SJSA1 (cell line): ENCODE data around the gene PCNT. TPM values are rescaled to one million over a fixed set of nuclear protein-coding genes. Genes with fewer than 3 reads are reported as not detected.
A peak's percentile ranks its signal among the peaks of the same experiment; 100 is the strongest.

Experiments
- DNase-seq, 2 experiments: peaks; one replicate each; pipeline ENCODE4 v3.0.0-alpha.2; 2015 to 2020; ENCODE audit warnings: low spot score in 2 of 2, low read depth in 1 of 2
- H3K27ac ChIP-seq: fragments of 250-450 bp; sonication (Bioruptor Pico); 2 replicates; pipeline ENCODE4 v1.5.1; 2020; ENCODE audit warnings: mild to moderate bottlenecking, moderate library complexity
- H3K27me3 ChIP-seq: fragments of 250-450 bp; sonication (Bioruptor Pico); replicated peaks from 2 replicates; pipeline ENCODE4 v1.5.1; 2020; ENCODE audit warnings: mild to moderate bottlenecking, moderate library complexity
- H3K36me3 ChIP-seq: fragments of 250-450 bp; sonication (Bioruptor Pico); 2 replicates; pipeline ENCODE4 v1.5.1; 2020; ENCODE audit warnings: mild to moderate bottlenecking
- H3K4me1 ChIP-seq: fragments of 250-450 bp; sonication (Bioruptor Pico); replicated peaks from 2 replicates; pipeline ENCODE4 v1.6.1; 2021; ENCODE audit warnings: mild to moderate bottlenecking
- H3K4me3 ChIP-seq: fragments of 250-450 bp; sonication (Bioruptor Pico); 2 replicates; pipeline ENCODE4 v1.5.1; 2020; ENCODE audit warnings: mild to moderate bottlenecking
- H3K9me3 ChIP-seq: fragments of 250-450 bp; sonication (Bioruptor Pico); replicated peaks from 2 replicates; pipeline ENCODE4 v1.5.1; 2020; ENCODE audit warnings: mild to moderate bottlenecking
- total RNA-seq: library from RNA; depleted of rRNA; stranded (reverse); fragments of >200 nt; shearing (Covaris generic); gene quantifications from 2 replicates; pipeline ENCODE4 v1.2.3, GENCODE V29; 2014; rRNA removed

Gene PCNT, protein sequence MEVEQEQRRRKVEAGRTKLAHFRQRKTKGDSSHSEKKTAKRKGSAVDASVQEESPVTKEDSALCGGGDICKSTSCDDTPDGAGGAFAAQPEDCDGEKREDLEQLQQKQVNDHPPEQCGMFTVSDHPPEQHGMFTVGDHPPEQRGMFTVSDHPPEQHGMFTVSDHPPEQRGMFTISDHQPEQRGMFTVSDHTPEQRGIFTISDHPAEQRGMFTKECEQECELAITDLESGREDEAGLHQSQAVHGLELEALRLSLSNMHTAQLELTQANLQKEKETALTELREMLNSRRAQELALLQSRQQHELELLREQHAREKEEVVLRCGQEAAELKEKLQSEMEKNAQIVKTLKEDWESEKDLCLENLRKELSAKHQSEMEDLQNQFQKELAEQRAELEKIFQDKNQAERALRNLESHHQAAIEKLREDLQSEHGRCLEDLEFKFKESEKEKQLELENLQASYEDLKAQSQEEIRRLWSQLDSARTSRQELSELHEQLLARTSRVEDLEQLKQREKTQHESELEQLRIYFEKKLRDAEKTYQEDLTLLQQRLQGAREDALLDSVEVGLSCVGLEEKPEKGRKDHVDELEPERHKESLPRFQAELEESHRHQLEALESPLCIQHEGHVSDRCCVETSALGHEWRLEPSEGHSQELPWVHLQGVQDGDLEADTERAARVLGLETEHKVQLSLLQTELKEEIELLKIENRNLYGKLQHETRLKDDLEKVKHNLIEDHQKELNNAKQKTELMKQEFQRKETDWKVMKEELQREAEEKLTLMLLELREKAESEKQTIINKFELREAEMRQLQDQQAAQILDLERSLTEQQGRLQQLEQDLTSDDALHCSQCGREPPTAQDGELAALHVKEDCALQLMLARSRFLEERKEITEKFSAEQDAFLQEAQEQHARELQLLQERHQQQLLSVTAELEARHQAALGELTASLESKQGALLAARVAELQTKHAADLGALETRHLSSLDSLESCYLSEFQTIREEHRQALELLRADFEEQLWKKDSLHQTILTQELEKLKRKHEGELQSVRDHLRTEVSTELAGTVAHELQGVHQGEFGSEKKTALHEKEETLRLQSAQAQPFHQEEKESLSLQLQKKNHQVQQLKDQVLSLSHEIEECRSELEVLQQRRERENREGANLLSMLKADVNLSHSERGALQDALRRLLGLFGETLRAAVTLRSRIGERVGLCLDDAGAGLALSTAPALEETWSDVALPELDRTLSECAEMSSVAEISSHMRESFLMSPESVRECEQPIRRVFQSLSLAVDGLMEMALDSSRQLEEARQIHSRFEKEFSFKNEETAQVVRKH (N-terminal part only)
- 48.0 and 57.3 TPM in 2 replicates for total RNA-seq

DNA sequence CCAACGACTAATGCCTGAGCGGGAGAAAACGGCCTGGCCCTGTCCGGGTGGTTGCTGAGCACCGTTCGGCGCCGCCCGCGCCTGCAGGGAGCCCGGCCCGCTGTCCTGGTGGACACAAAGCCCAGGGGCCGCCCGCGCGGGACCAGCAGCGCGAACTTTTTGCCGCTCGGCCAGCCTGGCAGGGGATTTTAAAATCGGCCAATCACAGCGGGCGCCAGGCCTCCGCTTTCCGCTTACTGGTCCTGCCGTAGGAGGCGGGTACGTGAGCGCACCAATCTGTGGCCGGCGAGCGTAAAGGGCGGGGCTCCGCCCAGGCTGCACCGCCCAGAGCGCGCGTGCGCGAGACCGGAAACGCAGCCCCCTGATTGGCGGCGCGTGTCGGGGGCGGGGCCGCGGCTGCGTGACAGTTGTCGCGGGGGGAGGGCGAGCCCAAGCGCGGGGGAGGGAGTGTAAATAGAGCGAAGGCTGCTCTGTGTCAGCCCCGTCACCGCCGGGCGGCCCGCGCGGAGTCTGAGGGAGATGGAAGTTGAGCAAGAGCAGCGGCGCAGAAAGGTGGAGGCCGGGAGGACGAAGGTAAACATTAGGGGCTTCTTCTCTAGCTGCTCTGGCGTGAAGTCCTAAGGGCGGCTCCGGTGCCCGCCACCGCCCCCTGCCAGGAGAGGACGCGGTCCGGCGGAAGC, at the start of gene PCNT, which contains the start of gene C21orf58:
PCNT (plus strand) TSS at position 447 of the 680 bp plus-strand sequence; CDS start at position 520, 73 bp downstream.
C21orf58 (minus strand) TSS at position 161 of the 680 bp plus-strand sequence. CDS start 1,132 bp downstream, outside the sequence.
- peak within 1 kb of the TSS; percentile 93 for H3K4me3 ChIP-seq
- H3K4me1 ChIP-seq: peaks cover 45% of the 10 kb centered on the region
- DNase-seq: peak; percentile 96 to 99
- peaks cover 77% of the 10 kb centered on the region for H3K36me3 ChIP-seq
- H3K27ac ChIP-seq: peak within 1 kb of the TSS; percentile 98
- H3K27me3 ChIP-seq: no peaks in the 10 kb centered on the region
- peaks cover 4% of the 10 kb centered on the region; the same call in 1 of the 2 replicates for H3K9me3 ChIP-seq

DNA sequence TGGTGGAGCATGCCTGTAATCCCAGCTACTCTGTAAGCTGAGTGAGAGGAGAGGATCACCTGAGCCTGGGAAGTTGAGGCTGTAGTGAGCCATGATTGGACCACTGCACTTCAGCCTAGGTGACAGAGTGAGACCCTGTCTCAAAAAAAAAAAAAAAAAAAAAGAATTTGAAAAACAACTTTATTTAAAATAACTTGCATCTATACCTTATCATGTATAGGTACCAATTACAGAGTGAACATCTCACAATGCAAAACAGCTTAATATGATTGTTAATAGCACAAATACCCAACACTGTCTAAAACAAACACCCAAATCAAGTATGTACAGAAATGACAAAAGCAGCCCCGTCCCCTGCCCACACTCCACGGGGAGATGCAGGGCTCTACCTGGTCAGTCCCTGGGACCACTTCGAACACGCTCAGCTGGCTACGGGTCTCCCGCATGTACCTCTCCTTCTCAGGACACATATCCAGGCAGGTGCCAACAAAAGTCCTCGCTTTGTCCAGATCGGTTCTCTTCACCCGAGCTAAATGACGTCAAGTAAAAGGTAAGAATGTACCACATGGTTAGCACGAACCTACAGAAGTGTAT, 49.1 kb upstream of the PCNT start:
- Histone ChIP-seq H3K4me3 (no peak overlapping the region), H3K27me3 (no peaks in the 10 kb centered on the region), H3K27ac (no peak overlapping the region), H3K36me3 (peaks cover 98% of the 10 kb centered on the region), H3K4me1 (no peaks in the 10 kb centered on the region), H3K9me3 (no peaks in the 10 kb centered on the region)
- no peak for DNase-seq

DNA sequence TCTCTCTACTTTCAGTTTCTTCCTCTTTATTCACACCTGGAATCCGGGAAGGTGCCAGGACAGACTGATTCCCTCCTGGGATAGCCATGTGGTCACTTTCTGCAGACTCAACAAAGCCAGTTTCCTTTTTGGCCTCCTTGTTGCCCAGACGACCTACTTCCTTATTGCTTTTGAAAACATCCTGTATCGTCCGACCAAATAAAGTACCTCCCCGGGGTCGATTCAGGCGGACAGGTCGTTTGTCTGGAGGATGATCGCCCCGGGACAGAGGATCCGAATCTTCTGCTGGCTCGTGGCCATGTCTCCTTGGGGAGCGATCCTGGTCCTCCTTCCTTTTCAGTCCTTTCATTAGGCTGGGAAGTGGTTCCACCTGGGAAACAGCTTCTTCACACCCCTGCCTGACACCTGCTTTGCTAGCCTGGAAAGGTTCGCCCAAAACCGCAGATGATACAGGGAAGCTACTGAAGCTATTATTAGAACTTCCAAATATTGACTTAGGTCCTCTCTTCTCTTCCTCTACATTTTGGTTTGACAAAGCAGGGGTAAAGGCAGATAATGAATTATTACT, 39.8 kb upstream of the PCNT start:
- H3K4me3 ChIP-seq: no peak overlapping the region
- DNase-seq: no peak
- no peaks in the 10 kb centered on the region for H3K27me3 ChIP-seq
- H3K9me3 ChIP-seq: no peaks in the 10 kb centered on the region
- H3K36me3 ChIP-seq: peaks cover 72% of the 10 kb centered on the region
- peaks cover 26% of the 10 kb centered on the region for H3K4me1 ChIP-seq
- H3K27ac ChIP-seq: no peak overlapping the region

DNA sequence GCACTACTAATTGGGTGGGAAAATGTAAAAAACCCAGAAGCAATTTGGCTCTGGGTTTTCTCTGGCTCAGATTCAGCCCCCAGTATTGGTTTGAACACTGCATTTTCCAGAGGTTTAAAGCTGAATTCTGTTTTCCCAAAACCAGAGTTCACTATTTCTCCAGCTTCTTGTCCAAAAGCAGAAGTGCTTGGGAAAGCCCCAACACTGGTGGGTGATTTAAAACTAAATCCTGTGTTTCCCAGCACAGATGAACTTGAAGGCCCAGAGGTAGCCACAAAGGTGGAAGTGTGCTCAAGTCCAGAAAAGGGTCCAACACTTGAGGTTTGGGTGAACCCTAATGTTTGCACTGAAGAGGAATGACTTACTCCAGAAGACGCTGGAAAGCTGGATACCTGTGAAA, 39.2 kb upstream of the PCNT start:
- no peaks in the 10 kb centered on the region for H3K27me3 ChIP-seq
- peaks cover 26% of the 10 kb centered on the region for H3K4me1 ChIP-seq
- no peak for DNase-seq
- H3K36me3 ChIP-seq: peaks cover 66% of the 10 kb centered on the region
- H3K9me3 ChIP-seq: no peaks in the 10 kb centered on the region
- peak overlapping the region; percentile 98 for H3K4me3 ChIP-seq
- H3K27ac ChIP-seq: no peak overlapping the region

DNA sequence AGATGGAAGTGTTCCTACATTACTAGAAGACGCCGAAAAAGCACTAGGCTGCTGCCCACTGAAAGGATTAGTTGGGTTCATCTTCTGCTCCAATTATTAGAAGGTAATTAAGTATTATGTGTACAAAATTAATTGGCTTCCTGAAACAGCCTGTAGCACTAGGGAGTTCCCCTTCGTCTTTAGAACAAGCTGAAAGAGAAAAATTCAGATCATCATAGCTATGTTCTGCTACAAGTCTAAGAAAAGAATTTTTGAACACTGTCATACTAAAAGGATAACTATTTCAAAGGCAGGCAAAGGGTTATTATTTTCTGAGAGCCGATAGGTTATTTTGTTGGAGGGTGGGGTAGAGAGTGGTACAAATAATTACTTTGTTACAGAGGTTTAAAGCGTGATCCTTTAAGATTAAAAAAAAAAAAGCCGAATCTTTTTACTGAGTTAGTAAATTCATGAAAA, 38.7 kb upstream of the PCNT start, which contains the start of gene MCM3AP:
MCM3AP (minus strand) TSS at position 406 of the 456 bp plus-strand sequence; CDS start at position 81, 325 bp downstream.
- peak within 1 kb of the TSS; percentile 86 for H3K27ac ChIP-seq
- no peaks in the 10 kb centered on the region for H3K27me3 ChIP-seq
- H3K36me3 ChIP-seq: peaks cover 61% of the 10 kb centered on the region
- peak within 1 kb of the TSS; percentile 98 for H3K4me3 ChIP-seq
- DNase-seq: no peak
- H3K4me1 ChIP-seq: peaks cover 26% of the 10 kb centered on the region
- no peaks in the 10 kb centered on the region for H3K9me3 ChIP-seq

DNA sequence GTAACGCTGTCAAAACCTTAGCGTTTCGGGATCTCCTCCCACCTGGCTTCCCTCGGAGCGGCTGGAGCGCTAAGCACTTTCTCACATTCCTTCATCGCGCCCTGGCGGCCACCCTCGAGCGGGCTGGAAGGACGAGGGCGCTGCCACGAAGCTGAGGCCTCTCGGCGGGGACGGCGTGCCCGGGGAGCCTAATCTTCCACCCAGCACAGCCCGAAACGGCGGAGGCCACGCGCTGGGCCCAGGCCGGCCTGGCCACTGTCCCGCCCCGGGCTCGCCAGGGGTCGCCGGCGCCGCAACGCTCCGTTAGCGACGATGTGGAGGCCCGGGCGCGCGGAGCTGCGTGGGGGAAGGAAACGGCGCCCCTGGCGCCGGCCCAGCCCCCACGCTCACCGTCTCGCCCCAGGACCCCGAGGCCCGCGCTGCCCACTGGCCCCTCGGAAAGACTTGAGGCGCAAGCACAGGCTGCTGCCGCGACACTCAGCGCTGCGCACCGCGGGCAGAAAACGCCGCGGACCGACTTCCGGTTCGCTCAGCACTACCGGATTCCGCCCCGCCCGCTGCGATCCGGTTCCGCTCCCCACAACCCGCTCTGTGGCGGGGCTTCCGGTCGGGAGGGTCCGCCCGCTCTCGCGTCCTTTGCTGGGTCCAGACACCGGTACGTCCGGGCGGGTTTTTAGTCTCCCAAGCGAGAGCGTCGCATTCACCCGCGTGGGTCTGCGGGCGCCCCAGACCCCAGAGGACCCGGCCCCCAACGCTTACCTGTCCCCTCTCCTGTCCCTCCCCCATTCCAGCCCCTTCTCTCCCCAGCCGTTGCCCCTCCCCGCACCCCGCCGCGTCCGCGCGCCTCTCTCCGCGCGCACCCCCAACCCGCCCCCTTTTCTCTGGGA, 38.0 kb upstream of the PCNT start, which contains the start of gene YBEY:
YBEY (plus strand) TSS at position 582 of the 887 bp plus-strand sequence. CDS start 572 bp downstream, outside the sequence.
- H3K9me3 ChIP-seq: no peaks in the 10 kb centered on the region
- peak within 1 kb of the TSS; percentile 98 for H3K4me3 ChIP-seq
- peak; percentile 90 to 93 for DNase-seq
- H3K4me1 ChIP-seq: peaks cover 26% of the 10 kb centered on the region
- no peaks in the 10 kb centered on the region for H3K27me3 ChIP-seq
- H3K36me3 ChIP-seq: peaks cover 53% of the 10 kb centered on the region
- peak within 1 kb of the TSS; percentile 86 for H3K27ac ChIP-seq

DNA sequence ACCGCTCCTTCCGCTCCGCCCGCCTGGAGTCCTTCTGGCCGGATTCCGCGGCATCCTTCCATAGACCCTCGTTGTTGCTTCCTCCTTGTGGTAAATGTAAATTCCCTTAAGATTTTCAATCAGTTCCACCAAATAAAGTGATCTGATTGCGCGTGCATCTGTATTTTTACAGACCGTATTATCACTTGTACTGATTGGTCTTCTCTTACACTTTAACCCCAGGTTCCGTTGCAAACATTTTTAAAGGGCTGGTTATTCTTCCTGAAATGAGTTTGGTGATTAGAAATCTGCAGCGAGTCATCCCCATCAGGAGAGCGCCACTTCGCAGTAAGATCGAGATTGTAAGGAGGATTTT, 37.3 kb upstream of the PCNT start:
- peaks cover 26% of the 10 kb centered on the region for H3K4me1 ChIP-seq
- H3K27ac ChIP-seq: peak overlapping the region; percentile 86
- H3K4me3 ChIP-seq: peak overlapping the region; percentile 98
- peaks cover 53% of the 10 kb centered on the region for H3K36me3 ChIP-seq
- H3K9me3 ChIP-seq: no peaks in the 10 kb centered on the region
- H3K27me3 ChIP-seq: no peaks in the 10 kb centered on the region
- DNase-seq: no peak

DNA sequence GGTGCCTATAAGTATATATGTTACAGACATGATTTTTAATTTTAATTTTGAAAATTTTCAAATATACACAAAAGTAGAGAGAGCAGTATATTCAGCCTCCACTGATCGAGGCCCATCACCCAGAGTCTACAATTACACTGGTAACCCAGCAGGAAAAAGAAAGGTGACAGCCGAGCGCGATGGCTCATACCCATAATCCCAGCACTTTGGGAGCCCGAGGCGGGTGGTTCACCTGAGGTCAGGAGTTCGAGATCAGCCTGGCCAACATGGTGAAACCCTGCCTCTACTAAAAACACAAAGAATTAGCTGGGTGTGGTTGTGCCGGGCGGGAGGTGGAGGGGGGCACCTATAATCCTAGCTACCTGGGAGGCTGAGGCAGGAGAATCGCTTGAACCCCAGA, 36.4 kb upstream of the PCNT start:
- H3K4me1 ChIP-seq: peaks cover 26% of the 10 kb centered on the region
- no peaks in the 10 kb centered on the region for H3K9me3 ChIP-seq
- no peak overlapping the region for H3K4me3 ChIP-seq

DNA sequence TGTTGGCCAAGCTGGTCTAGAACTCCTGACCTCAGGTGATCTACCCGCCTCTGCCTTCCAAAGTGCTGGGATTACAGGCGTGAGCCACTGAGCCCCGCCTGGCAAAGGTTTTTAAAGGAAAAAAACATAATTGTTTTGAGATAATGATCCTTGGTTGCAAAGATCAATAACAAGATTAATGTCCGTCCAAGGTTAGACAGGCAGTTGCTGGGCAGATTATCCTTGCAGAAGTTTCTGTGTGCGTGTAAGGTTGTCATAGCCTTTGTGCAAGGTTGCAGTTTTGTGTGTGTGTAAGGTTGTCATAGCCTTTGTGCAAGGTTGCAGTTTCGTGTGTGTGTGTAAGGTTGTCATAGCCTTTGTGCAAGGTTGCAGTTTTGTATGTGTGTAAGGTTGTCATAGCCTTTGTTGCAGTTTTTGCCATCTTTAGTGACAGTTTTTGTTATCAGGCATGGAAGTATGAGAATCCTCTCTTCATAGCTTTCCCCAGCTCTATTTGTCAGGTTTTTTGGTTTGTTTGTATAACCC, 34.2 kb upstream of the PCNT start:
- Histone ChIP-seq H3K4me3 (no peak overlapping the region), H3K27ac (no peak overlapping the region), H3K9me3 (no peaks in the 10 kb centered on the region), H3K27me3 (no peaks in the 10 kb centered on the region), H3K36me3 (peaks cover 28% of the 10 kb centered on the region), H3K4me1 (peaks cover 15% of the 10 kb centered on the region)
- DNase-seq: no peak

More for the DNA sequence above, 36.4 kb upstream of the PCNT start:
- DNase-seq: no peak
- Histone ChIP-seq H3K27me3 (no peaks in the 10 kb centered on the region), H3K36me3 (peaks cover 50% of the 10 kb centered on the region), H3K27ac (no peak overlapping the region)

DNA sequence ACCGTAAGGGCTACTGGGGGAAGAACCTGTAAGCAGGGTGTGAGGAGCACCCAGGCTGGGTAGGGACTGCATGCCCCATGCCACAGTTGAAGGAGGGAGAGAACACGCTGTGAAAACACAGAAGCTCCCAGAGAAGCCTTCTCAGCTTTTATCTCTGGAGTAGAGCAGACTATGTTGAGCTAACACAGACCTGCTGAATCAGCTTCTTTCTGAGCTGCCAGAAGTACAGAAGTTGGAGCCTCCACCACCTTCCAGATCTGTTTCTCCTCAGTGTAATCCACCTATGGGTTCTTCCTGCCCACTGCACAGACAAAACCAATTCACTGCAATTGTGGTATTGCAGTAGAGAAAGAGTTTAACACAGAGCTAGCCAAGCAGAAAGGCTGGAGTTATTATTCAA, 32.4 kb upstream of the PCNT start:
- H3K36me3 ChIP-seq: peaks cover 17% of the 10 kb centered on the region
- no peak for DNase-seq
- H3K27me3 ChIP-seq: no peaks in the 10 kb centered on the region
- peaks cover 20% of the 10 kb centered on the region for H3K4me1 ChIP-seq
- no peak overlapping the region for H3K27ac ChIP-seq
- H3K4me3 ChIP-seq: no peak overlapping the region
- H3K9me3 ChIP-seq: no peaks in the 10 kb centered on the region

DNA sequence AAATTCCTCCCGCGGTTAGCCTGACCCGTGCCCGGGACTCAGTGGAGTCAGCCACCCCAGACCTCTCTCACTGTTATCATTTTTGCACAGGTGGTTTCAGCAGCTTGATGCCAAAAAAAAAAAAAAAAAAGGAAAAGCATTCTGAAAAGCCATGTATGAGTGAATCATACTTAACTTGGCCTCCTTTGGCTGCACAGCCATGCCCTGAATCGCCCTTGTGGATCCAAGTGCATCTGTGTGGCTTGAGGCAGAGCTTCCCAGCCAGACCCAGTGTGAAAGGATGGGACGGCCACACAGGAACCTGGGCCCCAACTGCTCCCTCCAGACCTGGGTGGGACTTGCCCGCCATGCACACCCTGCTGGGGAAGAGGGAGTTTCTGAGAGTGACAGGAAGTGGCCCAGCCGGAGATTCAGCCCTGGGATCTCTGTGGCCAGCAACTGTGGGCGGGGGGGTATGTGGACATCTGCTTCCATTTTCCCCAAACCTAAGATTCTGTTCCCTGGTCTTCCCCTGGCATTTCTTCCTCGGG, 29.2 kb upstream of the PCNT start:
- Histone ChIP-seq H3K4me3 (no peak overlapping the region), H3K4me1 (peaks cover 14% of the 10 kb centered on the region)

More for the DNA sequence above, 29.2 kb upstream of the PCNT start:
- H3K27me3 ChIP-seq: no peaks in the 10 kb centered on the region
- peaks cover 22% of the 10 kb centered on the region for H3K36me3 ChIP-seq
- peak; percentile 63 to 65 for DNase-seq
- H3K9me3 ChIP-seq: no peaks in the 10 kb centered on the region
- H3K27ac ChIP-seq: peak overlapping the region; percentile 49
